Retina (tissue), 1 donor: Measurements from ENCODE around the gene TFCP2.

Experiments
- DNase-seq: peaks from one replicate; pipeline ENCODE4 v3.0.0-alpha.2; 2016

The TFCP2 gene

GRCh38 chr12:51077930-51078329, 95.0 kb downstream of the TFCP2 start:
- DNase-seq: no peak

DNA sequence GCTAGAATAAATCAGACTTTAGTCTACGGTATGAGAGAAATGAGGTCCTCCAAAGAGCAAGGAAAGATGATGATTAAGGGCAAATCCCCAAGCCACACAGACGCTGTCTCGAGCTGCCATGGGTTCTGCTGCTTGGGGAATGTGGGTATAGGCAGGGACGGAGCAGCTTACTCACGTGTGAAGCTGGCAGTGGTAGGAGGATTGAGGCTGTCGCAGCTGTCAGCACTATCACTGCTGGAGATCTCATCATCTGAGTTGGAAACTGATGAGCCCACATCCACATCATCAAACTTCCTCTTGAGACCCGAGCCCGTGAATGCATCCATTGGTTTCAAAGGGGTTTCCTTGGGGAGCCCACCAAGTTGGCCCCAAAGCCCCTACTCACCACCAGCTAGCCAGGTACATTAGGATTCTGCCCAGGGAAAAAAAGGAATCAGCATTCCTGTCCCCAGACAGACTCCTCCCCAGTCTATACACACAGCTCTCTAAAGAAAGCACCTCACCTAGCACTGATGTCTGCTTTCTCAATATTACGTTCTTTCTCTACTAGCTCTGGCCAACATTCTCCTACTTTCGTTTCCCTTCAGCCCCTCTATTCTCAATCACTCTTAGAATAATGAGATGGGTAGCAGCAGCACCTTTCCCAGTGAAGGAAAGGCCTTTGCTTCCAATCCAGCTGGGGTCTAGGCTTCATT, 96.6 kb downstream of the TFCP2 start:
- peak; percentile 7 for DNase-seq

DNA sequence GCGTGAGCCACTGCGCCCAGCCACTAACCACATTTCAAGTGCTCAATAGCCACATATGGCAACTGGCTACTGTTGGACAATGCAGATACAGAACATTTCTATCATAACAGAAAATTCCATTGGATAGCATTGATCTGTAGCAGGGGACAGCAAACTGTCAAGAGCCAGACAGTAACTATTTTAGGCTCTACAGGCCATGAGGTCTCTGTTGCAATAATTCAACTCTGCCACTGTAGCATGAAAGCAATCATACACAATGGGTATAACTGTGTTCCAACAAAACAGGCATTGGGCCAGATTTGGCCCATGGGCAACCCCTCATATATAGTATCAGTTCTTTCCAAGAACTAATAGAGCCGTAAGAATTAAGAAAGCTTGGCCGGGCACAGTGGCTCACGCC, 97.5 kb downstream of the TFCP2 start:
- no peak for DNase-seq

DNA sequence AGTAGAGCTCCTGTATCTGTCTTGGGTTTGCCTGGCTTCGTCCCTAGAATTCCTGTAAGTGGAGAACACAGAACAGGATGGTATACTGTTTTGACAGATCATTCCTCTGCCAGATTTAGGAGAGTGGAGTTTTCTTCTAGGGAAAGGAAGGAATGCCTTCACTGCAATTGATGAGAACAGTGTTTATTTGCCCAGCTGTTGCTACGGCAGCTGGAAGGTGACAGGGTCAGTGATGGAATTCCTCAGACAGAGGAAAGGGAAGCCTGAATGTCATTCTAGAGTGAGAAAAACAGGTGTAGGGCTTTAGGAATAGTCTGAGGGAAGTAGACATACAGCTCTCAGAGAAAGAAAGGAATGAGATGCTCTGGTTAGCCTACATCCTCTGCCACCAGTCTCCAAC, 101.3 kb downstream of the TFCP2 start:
- DNase-seq: no peak

GRCh38 chr12:51070004-51070403, 102.9 kb downstream of the TFCP2 start:
- peak; percentile 8 for DNase-seq

- DNase-seq: no peak
Measured at GRCh38 chr12:51067771-51068170, 105.2 kb downstream of the TFCP2 start.

GRCh38 chr12:51067229-51067628, 105.7 kb downstream of the TFCP2 start:
- no peak for DNase-seq

DNA sequence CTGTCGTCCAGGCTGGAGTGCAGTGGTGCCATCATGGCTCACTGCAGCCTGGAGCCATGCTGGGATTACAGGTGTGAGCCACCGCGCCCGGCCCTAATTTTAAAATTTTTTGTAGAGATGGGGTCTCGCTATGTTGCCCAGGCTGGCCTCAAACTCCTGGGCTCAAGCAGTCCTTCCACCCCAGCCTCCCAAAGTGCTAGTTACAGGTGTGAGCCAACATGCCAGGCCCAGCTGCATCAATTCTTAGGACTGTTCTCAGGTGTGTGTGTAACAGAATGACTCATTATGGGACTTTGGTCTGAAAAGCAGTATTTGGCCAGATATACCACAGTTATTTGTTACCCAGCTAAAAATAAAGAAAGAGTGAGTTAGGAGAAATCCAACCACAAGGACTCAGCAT, 107.4 kb downstream of the TFCP2 start:
- no peak for DNase-seq

DNA sequence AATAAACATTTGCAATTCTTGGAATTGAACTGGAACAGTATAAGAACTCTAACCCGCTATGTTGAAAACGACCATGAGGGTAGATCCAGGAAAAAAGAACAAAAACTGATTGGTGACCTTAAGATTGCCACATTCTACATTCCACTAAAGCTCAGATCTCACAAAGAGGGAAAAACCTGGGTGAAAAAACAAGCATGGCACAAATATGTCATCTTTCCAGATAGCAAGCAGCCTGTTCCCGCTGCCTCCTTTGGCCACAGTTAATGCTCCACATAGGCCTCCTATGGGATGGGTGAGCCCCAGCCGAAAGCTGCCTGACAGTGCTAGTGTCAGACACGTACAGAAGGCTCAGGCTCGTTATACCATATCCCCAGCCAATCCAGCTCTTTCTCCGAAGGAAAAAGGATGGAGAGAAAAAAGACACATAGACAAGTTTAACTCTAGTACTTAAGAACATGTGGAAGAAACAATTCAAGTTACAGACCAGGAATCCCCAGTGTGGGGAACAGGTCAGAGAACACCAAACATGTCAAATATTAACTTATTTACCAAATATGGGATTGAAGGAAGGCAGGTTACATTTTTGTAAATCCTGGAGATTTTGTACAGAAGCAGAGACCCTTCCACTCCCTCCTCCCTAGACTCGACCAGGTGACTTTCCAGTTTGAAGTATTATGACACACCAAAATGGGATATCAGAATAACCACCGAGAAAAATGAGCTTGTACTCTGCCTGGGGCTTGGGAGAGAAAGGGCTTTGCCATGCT, 110.1 kb downstream of the TFCP2 start:
- DNase-seq: no peak

- DNase-seq: no peak
Measured at GRCh38 chr12:51059086-51059485, 113.8 kb downstream of the TFCP2 start.

DNA sequence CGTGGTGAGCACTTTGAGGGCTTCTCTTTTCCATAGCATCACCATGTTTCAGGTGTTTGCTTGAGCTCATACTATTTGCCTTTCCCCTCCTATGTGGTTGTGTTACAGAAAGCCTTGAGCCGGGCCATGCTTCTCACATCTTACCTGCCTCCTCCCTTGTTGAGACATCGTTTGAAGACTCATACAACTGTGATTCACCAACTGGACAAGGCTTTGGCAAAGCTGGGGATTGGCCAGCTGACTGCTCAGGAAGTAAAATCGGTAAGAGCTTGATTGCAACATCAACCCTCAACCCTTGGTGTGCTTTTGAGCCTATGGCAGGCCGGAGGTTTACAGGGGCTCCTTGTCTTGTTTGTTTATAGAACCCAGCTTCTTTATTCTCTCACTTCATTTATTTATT, 116.7 kb downstream of the TFCP2 start:
- no peak for DNase-seq

- no peak for DNase-seq
Measured at GRCh38 chr12:51055060-51055459, 117.9 kb downstream of the TFCP2 start.

DNA sequence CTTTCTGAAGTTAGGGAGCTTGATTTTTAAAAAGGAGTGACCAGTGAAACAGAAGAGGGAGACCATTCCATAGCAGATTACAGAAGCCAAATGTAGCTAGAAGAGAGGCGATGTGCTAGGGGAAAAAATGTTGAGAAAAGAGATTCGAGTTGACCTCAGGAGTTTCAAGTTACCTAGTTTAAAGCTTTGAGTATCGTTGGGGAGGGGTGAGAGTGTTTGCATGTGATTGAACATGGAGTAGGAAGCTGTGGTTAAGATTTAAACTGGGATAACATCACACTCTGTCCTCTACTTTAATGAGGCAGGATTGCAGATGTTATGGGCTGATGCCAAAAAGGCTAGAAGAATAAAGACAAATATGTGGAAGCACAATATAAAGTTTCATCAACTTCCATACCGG, 121.1 kb downstream of the TFCP2 start:
- DNase-seq: no peak

DNA sequence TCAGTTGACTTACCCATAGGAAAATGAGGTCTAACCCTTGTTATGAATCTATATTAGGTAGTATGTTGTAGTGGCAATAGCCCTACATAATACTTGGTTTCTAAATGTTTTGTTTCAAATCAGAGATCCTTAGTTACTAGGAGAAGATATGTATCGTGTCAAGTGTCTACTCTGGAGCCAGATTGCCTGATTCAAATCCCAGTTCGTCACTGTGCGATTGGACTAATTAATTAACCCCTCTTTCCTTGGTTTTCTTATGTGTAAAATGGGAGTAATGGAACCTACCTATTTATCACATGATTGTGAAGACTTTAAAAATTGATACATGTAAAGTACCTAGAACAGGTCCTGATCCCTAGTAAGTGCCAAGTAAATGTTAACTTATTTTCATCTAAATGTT, 123.4 kb downstream of the TFCP2 start:
- DNase-seq: no peak

GRCh38 chr12:51048661-51049251, 124.2 kb downstream of the TFCP2 start:
- DNase-seq: no peak

- DNase-seq: peak; percentile 99
Measured at GRCh38 chr12:51047655-51048540, 125.0 kb downstream of the TFCP2 start, which contains the start of gene LETMD1. LETMD1 (plus strand) TSS chr12:51048327; CDS start chr12:51048357, 30 bp downstream.
